ENCODE measurements around the gene ZC3H4. TPM values are rescaled to one million over a fixed set of nuclear protein-coding genes. Genes with fewer than 3 reads are reported as not detected.

ZC3H4 gene
- total RNA-seq, result 22.1 TPM
- long read RNA-seq, partial matches to known transcripts, result 2 of 30 reads
- long read RNA-seq, other reads (novel, unspliced or antisense), result 28 of 30 reads

DNA sequence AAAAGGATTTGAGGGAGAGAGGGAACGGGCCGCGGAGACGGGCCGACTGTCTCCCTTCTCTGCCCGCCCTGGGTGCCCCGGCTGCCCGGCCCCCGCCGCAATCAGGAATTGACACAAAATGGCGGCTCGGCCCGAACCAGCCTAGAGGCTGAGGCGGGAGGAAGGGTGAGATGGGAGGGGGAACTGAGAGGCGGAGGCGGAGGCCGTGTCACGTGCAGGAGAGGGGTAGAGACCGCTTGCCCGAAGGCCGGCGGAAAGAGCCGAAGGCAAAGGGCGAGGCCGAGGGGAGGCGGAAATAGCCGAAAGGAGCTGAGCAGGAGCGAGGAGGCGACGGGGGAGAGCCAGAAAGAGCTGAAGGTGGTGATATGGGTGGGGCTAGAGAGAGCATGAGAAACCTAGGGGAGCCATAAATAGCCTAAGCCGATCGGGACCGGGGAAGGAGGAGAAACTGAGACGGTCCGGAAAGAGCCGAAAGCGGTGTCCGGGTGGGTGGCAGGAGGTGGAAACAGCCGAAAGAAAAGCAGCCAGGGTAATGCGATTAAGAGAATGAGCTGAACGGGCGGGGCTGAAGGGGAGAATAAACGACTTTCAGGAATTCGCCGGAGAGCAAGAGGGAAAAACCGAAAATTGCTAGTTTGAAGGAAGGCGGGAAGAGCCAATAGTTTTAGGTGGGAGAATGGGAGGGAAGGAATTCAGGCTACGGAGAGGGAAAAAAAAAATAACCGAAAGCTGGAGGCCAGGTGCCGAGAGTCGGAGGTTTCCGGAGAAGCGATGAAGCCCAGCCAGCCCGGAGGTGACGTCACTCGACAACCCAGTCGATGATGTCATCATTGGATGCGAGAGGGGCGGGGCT is at the start of gene ZC3H4:
TSS of gene ZC3H4 (minus strand) at position 780 of the 853 bp plus-strand sequence. CDS start 1,192 bp downstream, outside the sequence.
- peak within 1 kb of the TSS; percentile 95 for H3K4me3 ChIP-seq
- H3K36me3 ChIP-seq, result no peaks in the 10 kb centered on the region

DNA sequence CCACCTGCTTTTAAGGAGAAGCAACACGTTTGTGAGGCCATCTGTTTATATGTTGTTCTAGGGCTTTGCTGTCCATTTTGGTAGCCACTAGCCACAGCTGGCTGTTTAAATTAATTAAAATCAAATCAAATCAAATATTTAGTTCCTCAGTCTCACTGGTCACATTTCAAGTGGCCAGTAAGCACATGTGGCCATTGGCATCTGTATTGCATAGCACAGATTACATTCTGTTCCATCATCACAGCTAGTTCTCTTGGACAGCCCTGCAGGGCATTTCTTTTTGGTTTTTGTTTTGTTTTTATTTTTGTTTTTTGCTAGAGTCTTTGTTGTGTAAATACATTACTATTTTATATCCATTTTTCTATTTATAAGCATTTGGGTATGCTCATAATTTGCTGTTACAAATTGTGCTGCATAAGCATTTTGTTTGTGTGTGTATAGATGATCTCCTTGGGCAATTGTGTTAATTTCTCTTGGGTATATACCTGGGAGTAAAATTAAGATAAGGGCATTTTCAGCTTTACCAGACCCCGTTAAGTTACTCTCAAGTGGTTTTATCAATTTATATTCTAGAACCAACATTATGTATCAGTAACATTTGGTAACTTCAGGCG is 48.4 kb upstream of the ZC3H4 start:
- no peak overlapping the region for H3K27ac ChIP-seq (replicated peaks)
- TF ChIP-seq, protein P1, sequence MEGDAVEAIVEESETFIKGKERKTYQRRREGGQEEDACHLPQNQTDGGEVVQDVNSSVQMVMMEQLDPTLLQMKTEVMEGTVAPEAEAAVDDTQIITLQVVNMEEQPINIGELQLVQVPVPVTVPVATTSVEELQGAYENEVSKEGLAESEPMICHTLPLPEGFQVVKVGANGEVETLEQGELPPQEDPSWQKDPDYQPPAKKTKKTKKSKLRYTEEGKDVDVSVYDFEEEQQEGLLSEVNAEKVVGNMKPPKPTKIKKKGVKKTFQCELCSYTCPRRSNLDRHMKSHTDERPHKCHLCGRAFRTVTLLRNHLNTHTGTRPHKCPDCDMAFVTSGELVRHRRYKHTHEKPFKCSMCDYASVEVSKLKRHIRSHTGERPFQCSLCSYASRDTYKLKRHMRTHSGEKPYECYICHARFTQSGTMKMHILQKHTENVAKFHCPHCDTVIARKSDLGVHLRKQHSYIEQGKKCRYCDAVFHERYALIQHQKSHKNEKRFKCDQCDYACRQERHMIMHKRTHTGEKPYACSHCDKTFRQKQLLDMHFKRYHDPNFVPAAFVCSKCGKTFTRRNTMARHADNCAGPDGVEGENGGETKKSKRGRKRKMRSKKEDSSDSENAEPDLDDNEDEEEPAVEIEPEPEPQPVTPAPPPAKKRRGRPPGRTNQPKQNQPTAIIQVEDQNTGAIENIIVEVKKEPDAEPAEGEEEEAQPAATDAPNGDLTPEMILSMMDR (IDR thresholded peaks at IDR 0.05; ENCODE audit: borderline replicate concordance), result no peak

More for the DNA sequence above, at the start of gene ZC3H4:
- intact Hi-C loops (cut with micrococcal nuclease), result no loop called here
- H3K27ac ChIP-seq (replicated peaks), result peak within 1 kb of the TSS; percentile 100
- peaks cover 50% of the 10 kb centered on the region for H3K4me1 ChIP-seq
- no peaks in the 10 kb centered on the region for H3K27me3 ChIP-seq (ENCODE audit: low read depth)
- DNase-seq, result peak; percentile 99
- H3K9me3 ChIP-seq (replicated peaks), result no peaks in the 10 kb centered on the region
- TF ChIP-seq, protein P1 (IDR thresholded peaks at IDR 0.05; ENCODE audit: borderline replicate concordance), result no peak

DNA sequence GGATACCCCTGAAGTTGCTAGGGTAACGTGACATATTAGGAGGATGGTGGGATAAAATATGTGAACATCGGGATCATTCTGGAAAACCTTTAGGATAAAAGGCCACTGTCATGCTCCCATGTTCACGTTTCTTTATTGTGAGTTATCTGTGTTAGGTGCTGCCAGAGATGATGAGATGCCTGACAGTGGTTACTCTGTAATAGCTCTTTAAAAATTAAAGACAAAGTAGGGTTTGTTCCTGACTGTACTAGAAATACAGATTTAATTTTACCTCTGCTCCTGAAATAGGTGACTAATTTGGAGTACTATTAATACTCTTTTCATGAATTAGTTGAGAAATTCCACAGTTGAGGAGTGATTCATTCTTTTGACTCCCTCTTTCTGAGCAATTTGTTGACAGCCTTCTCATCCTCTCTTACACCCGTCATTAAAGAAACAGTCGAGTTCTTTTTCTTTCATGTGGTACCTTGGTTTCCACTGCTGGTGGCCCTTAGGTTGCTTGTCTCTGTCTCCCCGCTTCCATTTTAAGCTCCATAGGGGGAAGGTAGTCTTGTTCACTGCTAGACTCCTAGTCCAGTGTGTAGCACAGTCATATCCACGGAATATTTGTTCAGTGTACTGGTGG is 45.4 kb upstream of the ZC3H4 start:
- TF ChIP-seq, protein P1 (IDR thresholded peaks at IDR 0.05; ENCODE audit: borderline replicate concordance), result no peak
- intact Hi-C loops (cut with micrococcal nuclease), result loop anchor here (10.0 kb wide), 1 partner anchor 56 kb away; no protein-coding TSS in a partner anchor
- Histone ChIP-seq H3K36me3 (peaks cover 14% of the 10 kb centered on the region), H3K9me3 (replicated peaks) (no peaks in the 10 kb centered on the region), H3K27me3 (ENCODE audit: low read depth) (no peaks in the 10 kb centered on the region), H3K27ac (replicated peaks) (peak overlapping the region; percentile 93), H3K4me1 (peaks cover 55% of the 10 kb centered on the region), H3K4me3 (peak overlapping the region; percentile 31)
- no peak for DNase-seq

More for the DNA sequence above, 48.4 kb upstream of the ZC3H4 start:
- Histone ChIP-seq H3K27me3 (ENCODE audit: low read depth) (no peaks in the 10 kb centered on the region), H3K4me3 (no peak overlapping the region), H3K4me1 (peaks cover 36% of the 10 kb centered on the region), H3K9me3 (replicated peaks) (no peaks in the 10 kb centered on the region), H3K36me3 (no peaks in the 10 kb centered on the region)
- no peak for DNase-seq
- intact Hi-C loops (cut with micrococcal nuclease), result no loop called here

DNA sequence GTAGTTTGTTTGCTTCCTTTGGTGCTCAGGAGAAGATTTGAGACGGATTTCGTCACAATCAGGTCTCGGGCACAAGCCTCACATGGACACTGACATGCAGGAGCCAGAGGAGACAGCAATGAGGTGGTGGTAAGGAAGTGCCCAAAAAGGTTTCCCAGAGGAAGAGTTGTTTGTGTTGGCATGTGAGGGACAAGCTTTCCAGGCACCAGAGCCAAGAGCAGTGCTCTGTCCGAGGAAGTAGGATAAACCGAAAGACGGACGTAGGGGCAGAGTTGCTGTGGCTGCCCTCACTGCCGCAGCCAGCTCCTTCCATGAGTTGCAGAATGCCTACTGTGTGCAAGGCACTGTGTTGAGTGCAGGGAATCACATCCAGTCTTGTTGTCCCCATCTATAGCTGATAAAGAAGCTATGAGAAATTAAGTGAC is 44.8 kb upstream of the ZC3H4 start:
- DNase-seq, result no peak
- peaks cover 17% of the 10 kb centered on the region for H3K36me3 ChIP-seq
- TF ChIP-seq, protein P1 (IDR thresholded peaks at IDR 0.05; ENCODE audit: borderline replicate concordance), result no peak
- H3K4me1 ChIP-seq, result peaks cover 55% of the 10 kb centered on the region
- H3K27me3 ChIP-seq (ENCODE audit: low read depth), result no peaks in the 10 kb centered on the region
- H3K9me3 ChIP-seq (replicated peaks), result no peaks in the 10 kb centered on the region
- intact Hi-C loops (cut with micrococcal nuclease), result loop anchor here (10.0 kb wide), 1 partner anchor 56 kb away; no protein-coding TSS in a partner anchor
- H3K4me3 ChIP-seq, result peak overlapping the region; percentile 31
- peak overlapping the region; percentile 93 for H3K27ac ChIP-seq (replicated peaks)

Data from left ventricle myocardium inferior (tissue), 1 donor.